ENCODE data around the gene UBE2F.

DNA sequence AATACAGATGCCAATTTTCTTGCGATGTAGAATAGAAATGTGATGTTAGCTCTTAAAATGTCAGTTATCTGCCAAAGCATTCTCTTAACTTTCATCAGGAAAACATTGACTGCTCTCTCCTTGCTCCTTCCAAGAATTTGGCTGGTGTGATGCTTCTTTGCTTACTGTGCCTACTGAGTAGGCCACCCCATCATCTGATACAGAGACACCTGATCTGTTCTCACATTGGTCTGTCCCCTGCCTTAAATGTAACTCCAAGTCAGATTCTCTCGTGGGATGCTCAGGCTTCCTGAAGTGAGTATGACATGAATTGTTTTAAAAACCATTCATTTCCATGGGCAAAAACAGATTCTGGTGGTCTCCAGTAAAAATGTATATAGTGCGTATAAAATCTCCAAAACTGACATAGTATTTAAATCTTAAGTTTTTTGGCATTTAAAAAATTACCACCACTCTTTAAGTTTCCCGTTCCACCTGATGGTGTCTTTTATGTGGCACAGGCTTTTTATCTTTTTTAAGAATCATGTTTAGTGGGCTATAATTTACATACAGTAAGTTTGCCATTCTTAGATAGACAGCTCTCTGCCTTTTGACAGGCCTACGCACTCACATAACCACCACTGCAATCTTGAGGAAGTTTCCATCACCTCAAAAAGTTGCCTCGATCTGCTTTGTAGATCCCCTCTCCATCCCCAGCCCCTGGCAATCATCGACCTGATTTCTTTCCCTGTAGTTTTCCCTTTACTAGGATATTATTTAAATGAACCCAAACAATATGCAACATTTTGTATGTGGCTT lies 36.6 kb downstream of the UBE2F start:
- TF ChIP-seq, protein P1, sequence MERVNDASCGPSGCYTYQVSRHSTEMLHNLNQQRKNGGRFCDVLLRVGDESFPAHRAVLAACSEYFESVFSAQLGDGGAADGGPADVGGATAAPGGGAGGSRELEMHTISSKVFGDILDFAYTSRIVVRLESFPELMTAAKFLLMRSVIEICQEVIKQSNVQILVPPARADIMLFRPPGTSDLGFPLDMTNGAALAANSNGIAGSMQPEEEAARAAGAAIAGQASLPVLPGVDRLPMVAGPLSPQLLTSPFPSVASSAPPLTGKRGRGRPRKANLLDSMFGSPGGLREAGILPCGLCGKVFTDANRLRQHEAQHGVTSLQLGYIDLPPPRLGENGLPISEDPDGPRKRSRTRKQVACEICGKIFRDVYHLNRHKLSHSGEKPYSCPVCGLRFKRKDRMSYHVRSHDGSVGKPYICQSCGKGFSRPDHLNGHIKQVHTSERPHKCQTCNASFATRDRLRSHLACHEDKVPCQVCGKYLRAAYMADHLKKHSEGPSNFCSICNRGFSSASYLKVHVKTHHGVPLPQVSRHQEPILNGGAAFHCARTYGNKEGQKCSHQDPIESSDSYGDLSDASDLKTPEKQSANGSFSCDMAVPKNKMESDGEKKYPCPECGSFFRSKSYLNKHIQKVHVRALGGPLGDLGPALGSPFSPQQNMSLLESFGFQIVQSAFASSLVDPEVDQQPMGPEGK (CRISPR knock-in tag; IDR thresholded peaks at IDR 0.05; ENCODE audit: borderline replicate concordance) = no peak
- TF ChIP-seq, protein P2, sequence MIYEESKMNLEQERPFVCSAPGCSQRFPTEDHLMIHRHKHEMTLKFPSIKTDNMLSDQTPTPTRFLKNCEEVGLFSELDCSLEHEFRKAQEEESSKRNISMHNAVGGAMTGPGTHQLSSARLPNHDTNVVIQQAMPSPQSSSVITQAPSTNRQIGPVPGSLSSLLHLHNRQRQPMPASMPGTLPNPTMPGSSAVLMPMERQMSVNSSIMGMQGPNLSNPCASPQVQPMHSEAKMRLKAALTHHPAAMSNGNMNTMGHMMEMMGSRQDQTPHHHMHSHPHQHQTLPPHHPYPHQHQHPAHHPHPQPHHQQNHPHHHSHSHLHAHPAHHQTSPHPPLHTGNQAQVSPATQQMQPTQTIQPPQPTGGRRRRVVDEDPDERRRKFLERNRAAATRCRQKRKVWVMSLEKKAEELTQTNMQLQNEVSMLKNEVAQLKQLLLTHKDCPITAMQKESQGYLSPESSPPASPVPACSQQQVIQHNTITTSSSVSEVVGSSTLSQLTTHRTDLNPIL (CRISPR knock-in tag; IDR thresholded peaks at IDR 0.05; ENCODE audit: low read depth) = no peak
- TF ChIP-seq BACH2 (CRISPR knock-in tag; IDR thresholded peaks at IDR 0.05; ENCODE audit: borderline replicate concordance) = no peak
- TF ChIP-seq ZC3H10 (CRISPR knock-in tag; IDR thresholded peaks at IDR 0.05) = no peak
- TF ChIP-seq TCF4 (CRISPR knock-in tag; IDR thresholded peaks at IDR 0.05; ENCODE audit: borderline replicate concordance) = no peak
- TF ChIP-seq ARNTL (CRISPR knock-in tag; IDR thresholded peaks at IDR 0.05; ENCODE audit: borderline replicate concordance, low read depth) = no peak
- TF ChIP-seq, protein P3, sequence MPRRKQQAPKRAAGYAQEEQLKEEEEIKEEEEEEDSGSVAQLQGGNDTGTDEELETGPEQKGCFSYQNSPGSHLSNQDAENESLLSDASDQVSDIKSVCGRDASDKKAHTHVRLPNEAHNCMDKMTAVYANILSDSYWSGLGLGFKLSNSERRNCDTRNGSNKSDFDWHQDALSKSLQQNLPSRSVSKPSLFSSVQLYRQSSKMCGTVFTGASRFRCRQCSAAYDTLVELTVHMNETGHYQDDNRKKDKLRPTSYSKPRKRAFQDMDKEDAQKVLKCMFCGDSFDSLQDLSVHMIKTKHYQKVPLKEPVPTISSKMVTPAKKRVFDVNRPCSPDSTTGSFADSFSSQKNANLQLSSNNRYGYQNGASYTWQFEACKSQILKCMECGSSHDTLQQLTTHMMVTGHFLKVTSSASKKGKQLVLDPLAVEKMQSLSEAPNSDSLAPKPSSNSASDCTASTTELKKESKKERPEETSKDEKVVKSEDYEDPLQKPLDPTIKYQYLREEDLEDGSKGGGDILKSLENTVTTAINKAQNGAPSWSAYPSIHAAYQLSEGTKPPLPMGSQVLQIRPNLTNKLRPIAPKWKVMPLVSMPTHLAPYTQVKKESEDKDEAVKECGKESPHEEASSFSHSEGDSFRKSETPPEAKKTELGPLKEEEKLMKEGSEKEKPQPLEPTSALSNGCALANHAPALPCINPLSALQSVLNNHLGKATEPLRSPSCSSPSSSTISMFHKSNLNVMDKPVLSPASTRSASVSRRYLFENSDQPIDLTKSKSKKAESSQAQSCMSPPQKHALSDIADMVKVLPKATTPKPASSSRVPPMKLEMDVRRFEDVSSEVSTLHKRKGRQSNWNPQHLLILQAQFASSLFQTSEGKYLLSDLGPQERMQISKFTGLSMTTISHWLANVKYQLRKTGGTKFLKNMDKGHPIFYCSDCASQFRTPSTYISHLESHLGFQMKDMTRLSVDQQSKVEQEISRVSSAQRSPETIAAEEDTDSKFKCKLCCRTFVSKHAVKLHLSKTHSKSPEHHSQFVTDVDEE (CRISPR knock-in tag; IDR thresholded peaks at IDR 0.05) = no peak
- no peak for TF ChIP-seq OSR1 (CRISPR knock-in tag; IDR thresholded peaks at IDR 0.05)
- TF ChIP-seq ZNF565 (CRISPR knock-in tag; conservative IDR thresholded peaks at IDR 0.05; ENCODE audit: low read depth) = no peak
